ENCODE results near the gene CD244.

- TF ChIP-seq, protein P1, sequence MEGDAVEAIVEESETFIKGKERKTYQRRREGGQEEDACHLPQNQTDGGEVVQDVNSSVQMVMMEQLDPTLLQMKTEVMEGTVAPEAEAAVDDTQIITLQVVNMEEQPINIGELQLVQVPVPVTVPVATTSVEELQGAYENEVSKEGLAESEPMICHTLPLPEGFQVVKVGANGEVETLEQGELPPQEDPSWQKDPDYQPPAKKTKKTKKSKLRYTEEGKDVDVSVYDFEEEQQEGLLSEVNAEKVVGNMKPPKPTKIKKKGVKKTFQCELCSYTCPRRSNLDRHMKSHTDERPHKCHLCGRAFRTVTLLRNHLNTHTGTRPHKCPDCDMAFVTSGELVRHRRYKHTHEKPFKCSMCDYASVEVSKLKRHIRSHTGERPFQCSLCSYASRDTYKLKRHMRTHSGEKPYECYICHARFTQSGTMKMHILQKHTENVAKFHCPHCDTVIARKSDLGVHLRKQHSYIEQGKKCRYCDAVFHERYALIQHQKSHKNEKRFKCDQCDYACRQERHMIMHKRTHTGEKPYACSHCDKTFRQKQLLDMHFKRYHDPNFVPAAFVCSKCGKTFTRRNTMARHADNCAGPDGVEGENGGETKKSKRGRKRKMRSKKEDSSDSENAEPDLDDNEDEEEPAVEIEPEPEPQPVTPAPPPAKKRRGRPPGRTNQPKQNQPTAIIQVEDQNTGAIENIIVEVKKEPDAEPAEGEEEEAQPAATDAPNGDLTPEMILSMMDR (IDR thresholded peaks at IDR 0.05), result no peak
- no peak for TF ChIP-seq POLR2A (IDR thresholded peaks at IDR 0.05)
These were observed 62.5 kb downstream of the CD244 start for GRCh38 chr1:160800142-160800541.
